IPS-11a (cell line): ENCODE results near the gene MAML2.

Experiments used
- H3K4me3 ChIP-seq: one replicate; pipeline ENCODE4 v1.5.1; 2013; ENCODE audit warnings: low read depth, low read length, control low read depth

Gene MAML2

DNA sequence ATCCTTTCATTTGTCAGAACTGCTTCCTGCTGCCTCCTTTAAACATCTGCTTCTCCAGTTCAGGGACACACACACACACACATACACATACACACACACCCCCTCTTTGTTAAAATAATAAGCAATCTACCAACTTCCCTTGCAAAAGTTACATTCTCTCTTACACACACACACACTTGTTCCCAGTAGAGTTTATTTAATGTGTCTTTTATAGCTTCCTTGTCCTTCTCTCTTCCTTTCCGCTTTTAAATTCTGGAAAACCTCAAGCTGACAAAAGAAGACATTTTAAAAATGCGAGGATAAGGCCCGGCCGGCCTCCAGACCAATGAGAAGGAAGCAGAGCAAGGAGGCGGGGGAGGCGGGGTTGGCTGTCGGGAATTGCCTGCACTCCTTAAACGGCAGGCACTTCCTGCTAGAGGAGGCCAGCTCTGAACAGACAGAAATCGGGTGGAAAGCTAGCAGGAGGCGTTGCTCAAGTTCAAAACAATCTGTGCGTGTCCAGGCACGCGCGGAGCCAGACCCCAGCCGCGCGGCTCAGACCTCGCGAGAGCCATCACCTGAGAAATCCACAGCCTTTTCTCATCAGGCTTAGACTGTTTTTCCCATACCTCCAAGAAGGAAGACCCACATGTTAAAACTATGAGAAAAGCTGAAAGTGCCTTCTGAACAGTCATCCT lies 99.9 kb downstream of the MAML2 start:
- no peak overlapping the region for H3K4me3 ChIP-seq

- H3K4me3 ChIP-seq = no peak overlapping the region
Measured at GRCh38 chr11:96242191-96242847, 100.7 kb downstream of the MAML2 start.

DNA sequence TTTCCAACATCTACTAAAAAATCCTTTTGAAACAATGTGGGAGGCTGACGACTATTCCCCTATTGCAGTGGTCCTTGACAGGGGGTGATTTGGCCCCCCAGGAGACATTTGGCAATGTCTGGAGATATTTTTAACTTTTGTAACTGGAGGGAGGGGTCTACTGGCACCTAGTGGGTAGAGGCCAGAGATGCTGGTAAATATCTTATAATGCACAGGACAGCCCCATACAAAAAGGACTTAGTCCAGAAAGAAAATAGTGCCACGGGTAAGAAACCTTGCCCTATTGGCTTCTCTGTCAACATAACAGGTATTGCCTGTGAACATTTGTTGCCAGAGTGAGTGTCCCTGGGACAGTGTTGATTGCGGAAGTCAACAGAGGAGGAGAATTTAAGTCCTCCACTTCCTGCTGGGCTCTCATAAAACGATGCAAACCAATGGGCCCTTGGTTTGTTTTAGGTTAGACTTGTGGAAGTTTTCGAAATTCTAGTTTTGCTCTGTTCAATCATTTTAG lies 101.6 kb downstream of the MAML2 start:
- no peak overlapping the region for H3K4me3 ChIP-seq

- H3K4me3 ChIP-seq = no peak overlapping the region
Measured at GRCh38 chr11:96238563-96239135, 104.3 kb downstream of the MAML2 start.

DNA sequence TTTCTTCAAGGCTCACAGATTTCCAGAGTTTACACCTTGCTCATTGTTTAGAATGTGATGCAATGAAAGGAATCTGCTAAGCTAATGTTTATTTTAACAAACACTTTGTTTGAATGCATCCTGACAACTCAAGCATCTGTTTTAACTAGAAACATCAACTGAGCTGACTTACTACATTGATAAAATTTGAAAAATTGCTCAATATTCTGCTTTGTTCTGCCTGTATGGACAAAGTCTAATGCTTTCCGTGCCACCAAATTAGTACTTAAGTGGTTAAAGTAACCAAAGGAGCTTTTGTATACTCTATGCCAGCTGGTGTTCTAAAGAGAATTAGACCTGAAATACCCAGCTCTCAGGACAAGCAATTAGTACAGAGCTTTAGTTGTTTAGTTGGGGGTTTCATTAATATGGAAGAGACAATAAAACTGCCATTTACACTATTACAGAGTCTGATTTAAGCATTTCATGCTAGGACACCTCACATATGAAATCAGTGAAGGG lies 105.2 kb downstream of the MAML2 start:
- no peak overlapping the region for H3K4me3 ChIP-seq

- H3K4me3 ChIP-seq = no peak overlapping the region
Measured at GRCh38 chr11:96235751-96236150, 107.2 kb downstream of the MAML2 start.

GRCh38 chr11:96234866-96235441 lies 108.0 kb downstream of the MAML2 start:
- no peak overlapping the region for H3K4me3 ChIP-seq

DNA sequence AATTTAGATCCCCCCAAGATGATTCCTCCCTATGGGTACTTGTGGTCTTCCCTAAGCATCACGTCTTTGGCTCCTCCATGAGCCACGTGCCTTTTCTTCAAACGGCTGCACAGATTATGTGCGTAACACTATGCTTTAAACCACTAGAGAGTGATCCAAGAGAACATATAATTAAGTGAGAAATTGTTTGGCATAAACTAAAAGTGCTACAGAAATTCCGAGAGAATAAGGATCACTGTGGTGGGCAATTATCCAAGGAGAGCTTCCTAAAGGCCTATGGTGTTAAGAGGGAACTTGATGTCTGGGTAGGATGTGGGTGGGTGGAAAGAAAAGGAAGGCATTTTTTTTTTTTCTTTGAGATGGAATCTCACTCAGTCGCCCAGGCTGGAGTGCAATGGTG lies 110.9 kb downstream of the MAML2 start:
- no peak overlapping the region for H3K4me3 ChIP-seq

DNA sequence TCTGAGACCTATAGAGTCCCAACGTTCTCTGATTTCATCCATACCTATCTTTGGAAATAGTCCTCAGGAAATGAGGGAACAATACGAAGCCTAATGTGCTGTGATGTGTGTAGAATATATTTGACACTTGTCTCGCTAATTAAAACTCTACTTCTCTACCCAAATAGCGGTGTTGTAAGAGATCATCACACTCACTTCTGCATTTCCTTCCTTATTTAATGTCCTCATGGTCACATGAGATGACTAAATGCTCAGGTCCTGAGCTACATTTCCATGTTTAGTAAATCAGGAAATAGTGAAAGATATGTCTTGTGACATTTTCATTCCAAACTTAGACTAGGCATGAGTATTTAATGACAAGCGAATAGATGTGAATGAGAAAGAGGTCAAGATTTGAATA lies 112.3 kb downstream of the MAML2 start:
- H3K4me3 ChIP-seq = no peak overlapping the region

DNA sequence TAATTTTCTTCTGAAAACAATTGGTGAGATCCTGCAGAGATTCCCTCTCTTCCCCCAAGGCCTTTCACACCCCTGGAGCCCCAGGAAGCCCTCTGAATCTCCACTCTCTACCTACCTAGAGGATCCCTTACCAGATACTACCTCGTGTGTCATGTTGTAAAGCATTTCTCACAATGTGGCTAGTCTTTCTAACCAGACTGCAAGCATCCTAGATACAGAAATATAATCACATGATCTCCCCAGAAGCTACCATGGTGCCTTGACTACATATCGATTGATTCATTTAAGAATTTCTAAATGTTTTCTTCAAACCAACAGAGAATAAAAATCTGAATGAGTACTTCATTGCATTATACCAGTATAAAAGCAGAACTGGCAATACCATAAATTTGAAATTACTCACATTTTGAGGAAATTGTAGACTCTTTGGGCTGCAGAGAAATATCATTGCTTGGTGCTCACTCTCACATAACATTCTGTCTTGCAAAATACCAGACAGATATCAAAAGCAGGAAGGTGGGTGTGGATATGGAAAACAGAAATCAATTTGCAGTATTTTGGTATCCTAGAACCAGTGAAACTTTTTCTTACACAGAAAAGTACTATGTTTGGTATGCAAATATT lies 113.5 kb downstream of the MAML2 start:
- no peak overlapping the region for H3K4me3 ChIP-seq

- H3K4me3 ChIP-seq = no peak overlapping the region
Measured at GRCh38 chr11:96228910-96229309, 114.1 kb downstream of the MAML2 start.

DNA sequence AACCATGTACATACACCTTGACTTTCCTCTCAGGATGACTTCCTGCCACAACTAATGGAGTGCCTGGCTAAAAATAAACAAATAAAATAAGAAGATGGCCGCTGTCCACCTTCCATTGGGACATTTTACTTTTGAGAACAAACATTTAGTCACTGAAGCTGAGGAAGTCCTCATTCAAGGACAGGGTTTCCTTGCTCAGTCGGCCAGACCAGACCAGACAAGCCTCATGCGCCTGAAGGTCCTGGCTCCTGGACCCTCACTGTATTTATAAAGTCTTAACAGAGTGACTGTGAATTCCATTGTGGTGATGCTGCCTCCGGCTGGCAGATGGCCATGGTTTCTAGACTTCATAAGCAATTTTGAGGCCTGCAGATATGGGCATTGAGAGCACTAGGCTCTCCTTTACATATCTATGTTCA lies 114.5 kb downstream of the MAML2 start:
- no peak overlapping the region for H3K4me3 ChIP-seq

- no peak overlapping the region for H3K4me3 ChIP-seq
Measured at GRCh38 chr11:96227244-96227643, 115.8 kb downstream of the MAML2 start.

- no peak overlapping the region for H3K4me3 ChIP-seq
Measured at GRCh38 chr11:96223083-96223482, 119.9 kb downstream of the MAML2 start.

- no peak overlapping the region for H3K4me3 ChIP-seq
Measured at GRCh38 chr11:96222102-96222501, 120.9 kb downstream of the MAML2 start.

- H3K4me3 ChIP-seq = no peak overlapping the region
Measured at GRCh38 chr11:96221244-96222070, 121.5 kb downstream of the MAML2 start.

- no peak overlapping the region for H3K4me3 ChIP-seq
Measured at GRCh38 chr11:96219981-96220623, 122.9 kb downstream of the MAML2 start.

DNA sequence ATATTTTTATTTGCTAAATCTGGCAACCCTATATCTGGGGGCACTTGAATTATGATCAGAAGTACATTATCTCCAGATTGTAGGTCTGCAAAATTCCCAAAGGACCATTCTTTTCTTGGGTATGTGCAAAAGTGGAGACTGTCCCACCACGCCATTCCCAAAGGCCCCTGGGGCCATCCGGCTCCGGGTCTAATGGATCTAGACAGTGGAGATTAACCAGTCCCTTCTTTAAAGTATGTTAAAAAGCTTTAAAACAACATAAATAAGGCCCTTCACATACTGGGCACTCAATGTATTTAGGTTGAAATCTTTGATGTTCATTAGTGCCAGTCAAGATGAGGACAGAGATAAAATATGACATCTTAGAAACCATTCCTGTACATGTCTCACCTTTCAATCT lies 124.1 kb downstream of the MAML2 start:
- H3K4me3 ChIP-seq = no peak overlapping the region

DNA sequence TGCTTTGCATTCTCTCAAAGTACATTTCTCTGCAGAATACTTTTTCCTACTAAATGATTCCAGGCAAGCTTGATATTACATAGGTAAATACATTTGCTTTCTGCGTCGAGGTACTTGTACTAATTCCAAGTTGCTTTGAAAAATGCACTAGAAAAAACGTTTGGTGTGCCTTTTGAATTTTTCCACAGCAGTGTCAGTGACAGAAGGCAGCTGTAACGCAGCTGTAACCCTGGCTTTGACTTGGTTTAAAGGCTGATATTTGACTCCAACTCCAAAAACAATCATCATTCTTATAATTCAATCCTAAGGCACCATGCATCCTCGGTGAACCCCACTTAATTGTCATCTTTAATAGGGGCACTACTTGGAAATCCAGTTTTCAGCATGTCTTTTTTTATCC lies 125.0 kb downstream of the MAML2 start:
- no peak overlapping the region for H3K4me3 ChIP-seq

- H3K4me3 ChIP-seq = no peak overlapping the region
Measured at GRCh38 chr11:96217206-96217605, 125.8 kb downstream of the MAML2 start.
